SJCRH30 (cell line): Measurements from ENCODE around the gene LECT2. TPM values are rescaled to one million over a fixed set of nuclear protein-coding genes. Genes with fewer than 3 reads are reported as not detected.

Source experiments
- DNase-seq, 2 experiments: peaks; one replicate each; pipeline ENCODE4 v3.0.0-alpha.2; 2015 to 2020
- H3K27ac ChIP-seq: fragments of 250-450 bp; sonication (Bioruptor Pico); 2 replicates; pipeline ENCODE4 v1.5.1; 2020; ENCODE audit warnings: mild to moderate bottlenecking, moderate library complexity
- H3K27me3 ChIP-seq: fragments of 250-450 bp; sonication (Bioruptor Pico); 2 replicates; pipeline ENCODE4 v1.5.1; 2020; ENCODE audit warnings: mild to moderate bottlenecking, moderate library complexity
- H3K36me3 ChIP-seq: fragments of 250-450 bp; sonication (Bioruptor Pico); 2 replicates; pipeline ENCODE4 v1.5.1; 2020; ENCODE audit warnings: mild to moderate bottlenecking, moderate library complexity
- H3K4me1 ChIP-seq: fragments of 250-450 bp; sonication (Bioruptor Pico); 2 replicates; pipeline ENCODE4 v1.5.1; 2020; ENCODE audit warnings: mild to moderate bottlenecking, moderate library complexity
- H3K4me3 ChIP-seq: fragments of 250-450 bp; sonication (Bioruptor Pico); 2 replicates; pipeline ENCODE4 v1.5.1; 2020; ENCODE audit warnings: mild to moderate bottlenecking, moderate library complexity
- H3K9me3 ChIP-seq: fragments of 250-450 bp; sonication (Bioruptor Pico); replicated peaks from 2 replicates; pipeline ENCODE4 v1.5.1; 2020; ENCODE audit warnings: mild to moderate bottlenecking, moderate library complexity
- total RNA-seq: library from RNA; depleted of rRNA; stranded (reverse); fragments of >200 nt; shearing (Covaris generic); gene quantifications from 2 replicates; pipeline ENCODE4 v1.2.3, GENCODE V29; 2014

The LECT2 gene
- total RNA-seq, 1 experiment from 2014 or later, result not detected

DNA sequence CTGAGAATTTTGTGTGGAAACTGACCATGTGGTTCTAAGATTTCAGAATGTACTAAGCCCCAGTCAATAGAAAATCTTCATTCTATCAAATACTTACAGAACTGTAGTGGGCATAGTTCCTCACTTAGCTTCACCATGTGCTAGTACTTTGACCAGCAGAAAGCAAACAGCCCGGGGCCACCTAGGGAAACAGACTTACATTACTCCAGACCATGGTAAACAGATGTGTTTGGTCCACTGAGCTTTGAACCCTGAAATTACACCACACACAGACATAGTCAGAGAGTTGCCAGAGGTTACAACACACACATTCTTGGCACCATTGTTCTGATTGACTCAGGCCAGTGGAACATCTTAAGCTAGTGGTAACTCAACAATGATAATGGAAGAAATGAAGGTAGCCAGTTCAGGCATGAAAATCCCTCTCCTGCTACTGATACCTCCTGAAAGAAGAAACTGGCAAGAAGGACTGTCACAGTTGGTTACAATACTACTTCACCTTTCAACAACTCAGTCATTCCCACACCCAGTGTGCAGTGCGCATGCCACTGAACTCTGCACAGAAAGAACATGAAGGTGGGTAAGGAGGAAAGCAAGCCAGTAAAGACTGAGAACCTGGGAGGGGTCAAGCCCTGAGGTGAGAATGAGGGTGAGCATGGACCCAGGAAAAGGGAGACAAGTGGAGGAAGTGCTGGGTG, 18.7 kb upstream of the LECT2 start:
- Histone ChIP-seq H3K4me3 (no peak overlapping the region), H3K9me3 (peaks cover 4% of the 10 kb centered on the region; the same call in 1 of the 2 replicates), H3K36me3 (no peaks in the 10 kb centered on the region), H3K4me1 (no peaks in the 10 kb centered on the region), H3K27ac (no peak overlapping the region), H3K27me3 (no peaks in the 10 kb centered on the region)
- DNase-seq, result no peak

DNA sequence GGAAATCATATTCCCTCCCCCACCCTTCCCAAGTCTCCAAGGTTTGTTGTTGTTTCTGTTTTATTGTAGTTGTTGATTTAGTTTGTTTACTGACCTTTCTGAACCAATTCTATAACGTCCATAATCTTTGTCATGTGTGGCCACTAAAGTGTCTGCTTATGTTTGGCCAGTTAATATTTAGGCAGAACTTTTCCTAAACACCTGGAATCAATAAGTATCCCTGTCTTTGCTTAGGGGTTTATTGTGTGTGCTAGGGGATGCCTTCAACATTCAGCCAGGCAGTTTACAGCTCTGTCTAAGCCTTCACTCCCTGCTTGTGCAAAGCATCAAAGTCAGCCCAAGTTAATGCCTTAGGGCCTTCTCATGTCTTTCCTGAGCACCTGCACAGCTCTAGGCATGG, 16.9 kb upstream of the LECT2 start:
- no peaks in the 10 kb centered on the region for H3K4me1 ChIP-seq
- no peaks in the 10 kb centered on the region for H3K36me3 ChIP-seq
- peaks cover 7% of the 10 kb centered on the region; the same call in 1 of the 2 replicates for H3K9me3 ChIP-seq
- DNase-seq, result no peak
- no peaks in the 10 kb centered on the region for H3K27me3 ChIP-seq
- no peak overlapping the region for H3K27ac ChIP-seq
- no peak overlapping the region for H3K4me3 ChIP-seq

DNA sequence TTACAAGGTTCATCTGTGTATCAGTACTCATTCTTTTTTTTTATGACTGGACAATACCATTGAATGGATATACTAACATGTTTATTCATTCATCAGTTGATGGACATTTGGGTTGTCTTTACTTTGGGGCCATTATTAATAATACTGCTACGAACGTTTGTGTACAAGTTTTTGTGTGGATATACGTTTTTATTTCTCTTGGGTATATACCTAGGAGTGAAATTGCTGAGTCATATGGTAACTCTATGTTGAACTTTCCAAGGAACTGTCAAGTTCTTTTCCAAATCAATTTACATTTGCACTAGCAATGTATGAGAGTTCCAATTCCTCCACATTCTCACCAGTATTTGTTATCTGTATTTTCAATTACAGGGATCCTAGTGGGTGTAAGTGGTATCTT, 12.0 kb upstream of the LECT2 start:
- Histone ChIP-seq H3K4me3 (no peak overlapping the region), H3K27me3 (no peaks in the 10 kb centered on the region), H3K36me3 (no peaks in the 10 kb centered on the region), H3K9me3 (0 out of 2 replicates have a peak, but pooled peaks cover 7% of the 10 kb centered on the region), H3K4me1 (peaks cover 7% of the 10 kb centered on the region), H3K27ac (no peak overlapping the region)
- DNase-seq, result no peak

DNA sequence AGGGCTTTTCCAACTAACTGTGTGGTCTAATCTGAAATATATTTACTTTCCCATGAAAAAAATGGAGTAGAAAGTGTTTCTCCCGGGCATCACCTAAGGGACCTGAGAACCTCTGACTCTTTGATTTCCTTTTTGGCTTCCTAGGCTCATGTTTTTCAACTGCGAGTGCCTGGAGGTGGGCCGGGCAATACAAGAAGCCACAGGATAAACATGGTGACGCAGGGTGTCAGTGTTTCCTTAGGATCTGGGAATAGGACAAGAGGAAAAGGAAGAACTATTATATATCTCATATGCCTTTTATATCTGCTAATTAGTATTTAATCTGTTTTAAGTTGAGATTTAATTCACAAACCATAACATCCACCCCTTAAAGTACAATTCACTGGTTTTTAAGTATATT, 11.4 kb upstream of the LECT2 start:
- Histone ChIP-seq H3K4me3 (no peak overlapping the region), H3K27me3 (no peaks in the 10 kb centered on the region), H3K4me1 (peaks cover 7% of the 10 kb centered on the region), H3K9me3 (0 out of 2 replicates have a peak, but pooled peaks cover 6% of the 10 kb centered on the region), H3K36me3 (no peaks in the 10 kb centered on the region), H3K27ac (no peak overlapping the region)
- DNase-seq, result no peak

DNA sequence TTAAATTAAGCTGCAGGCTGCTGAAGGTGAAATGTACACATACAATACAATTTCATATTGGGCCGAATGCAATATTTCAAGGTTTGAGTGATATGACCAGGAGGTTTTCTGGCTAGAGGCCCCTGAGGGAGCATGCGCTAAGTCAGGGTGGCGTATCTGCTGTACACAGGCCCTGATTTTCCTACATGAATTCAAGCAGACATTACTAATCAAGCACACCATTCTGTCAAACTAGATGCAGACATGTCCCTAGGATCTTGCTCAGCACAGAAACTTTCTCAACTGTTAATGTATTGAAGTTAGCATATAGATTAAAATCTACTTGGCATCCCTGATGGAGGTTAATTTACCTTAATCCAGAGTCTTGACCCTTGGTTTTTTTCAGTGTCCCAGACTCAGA, 10.7 kb upstream of the LECT2 start:
- peak in 1 of 2 experiments; percentile 18 for DNase-seq
- Histone ChIP-seq H3K27me3 (no peaks in the 10 kb centered on the region), H3K4me1 (peaks cover 7% of the 10 kb centered on the region), H3K36me3 (no peaks in the 10 kb centered on the region), H3K4me3 (no peak overlapping the region), H3K27ac (no peak overlapping the region), H3K9me3 (0 out of 2 replicates have a peak, but pooled peaks cover 4% of the 10 kb centered on the region)

DNA sequence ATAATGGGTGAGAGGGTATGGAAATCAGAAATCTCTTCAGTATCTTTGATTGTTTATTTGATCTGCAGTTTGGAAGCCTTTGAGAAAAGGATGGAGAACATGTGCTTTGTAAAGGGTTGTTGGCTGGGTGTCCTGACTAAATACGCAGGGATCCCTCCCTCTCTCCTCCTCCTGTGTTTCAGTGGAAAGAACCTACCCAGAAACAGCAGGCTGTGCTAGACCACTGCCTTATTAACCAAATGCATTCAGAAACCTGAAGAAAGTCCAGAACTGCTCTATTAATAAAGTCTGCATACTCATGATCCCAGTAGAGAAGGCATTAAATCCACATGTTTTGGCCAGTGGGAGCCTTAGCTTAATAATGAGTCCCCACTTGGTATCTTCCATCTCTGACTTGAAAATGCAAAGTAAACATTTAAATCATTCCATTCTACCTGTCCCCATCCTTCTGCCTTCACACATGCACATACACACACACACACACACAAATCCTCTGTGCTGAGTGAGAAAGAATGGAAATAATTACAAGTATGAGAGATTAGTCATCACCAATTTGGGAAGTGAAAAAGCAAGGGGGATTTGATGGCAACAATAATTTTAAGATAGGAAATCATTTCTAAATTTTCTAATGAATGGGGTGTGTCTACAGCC, 10.0 kb upstream of the LECT2 start:
- Histone ChIP-seq H3K27ac (no peak overlapping the region), H3K4me3 (no peak overlapping the region), H3K4me1 (peaks cover 7% of the 10 kb centered on the region), H3K36me3 (no peaks in the 10 kb centered on the region), H3K27me3 (no peaks in the 10 kb centered on the region), H3K9me3 (0 out of 2 replicates have a peak, but pooled peaks cover 4% of the 10 kb centered on the region)
- DNase-seq, result no peak

DNA sequence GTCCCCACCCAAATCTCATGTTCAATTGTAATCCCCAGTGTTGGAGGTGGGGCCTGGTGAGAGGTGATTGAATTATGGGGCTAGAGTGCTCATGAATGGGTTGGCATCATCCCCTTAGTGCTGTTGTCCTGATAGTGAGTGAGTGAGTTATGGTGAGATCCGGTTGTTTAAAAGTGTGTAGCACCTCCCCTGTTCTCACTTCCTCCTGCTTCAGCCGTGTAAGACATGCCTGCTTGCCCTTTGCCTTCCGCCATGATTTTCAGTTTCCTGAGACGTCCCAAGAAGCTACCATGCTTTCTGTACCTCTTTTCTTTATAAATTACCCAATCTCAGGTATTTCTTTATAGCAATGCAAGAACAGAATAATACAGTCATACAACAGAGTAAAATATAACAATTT, 742 bp upstream of the LECT2 start:
- 0 out of 2 replicates have a peak, but pooled peaks cover 2% of the 10 kb centered on the region for H3K9me3 ChIP-seq
- DNase-seq, result no peak
- H3K36me3 ChIP-seq, result no peaks in the 10 kb centered on the region
- H3K4me1 ChIP-seq, result peaks cover 6% of the 10 kb centered on the region; the same call in 1 of the 2 replicates
- H3K27me3 ChIP-seq, result no peaks in the 10 kb centered on the region
- H3K4me3 ChIP-seq, result no peak overlapping the region
- no peak overlapping the region for H3K27ac ChIP-seq

DNA sequence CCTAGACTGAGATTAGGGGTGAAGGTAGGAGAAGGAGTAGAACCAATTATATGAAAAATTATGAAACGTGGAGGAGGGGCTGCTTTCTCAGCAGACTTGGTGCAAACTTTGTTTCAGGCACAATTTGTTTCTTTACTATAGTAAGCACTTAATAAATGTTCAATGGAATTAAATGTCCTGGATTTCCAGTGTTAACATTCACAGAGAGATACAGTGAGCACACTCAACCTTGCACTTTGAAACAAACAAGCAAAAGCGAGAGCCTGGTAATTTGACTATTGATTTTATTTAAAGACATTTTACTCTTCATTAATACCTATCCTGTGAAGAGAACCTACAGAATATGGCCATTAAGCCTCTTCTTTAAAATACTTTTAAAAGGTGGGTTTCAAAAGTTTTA, 933 bp downstream of the LECT2 start:
- H3K27me3 ChIP-seq, result no peaks in the 10 kb centered on the region
- H3K9me3 ChIP-seq, result 0 out of 2 replicates have a peak, but pooled peaks cover 3% of the 10 kb centered on the region
- no peak overlapping the region for H3K4me3 ChIP-seq
- peaks cover 6% of the 10 kb centered on the region; the same call in 1 of the 2 replicates for H3K4me1 ChIP-seq
- H3K36me3 ChIP-seq, result no peaks in the 10 kb centered on the region
- no peak for DNase-seq
- no peak overlapping the region for H3K27ac ChIP-seq

DNA sequence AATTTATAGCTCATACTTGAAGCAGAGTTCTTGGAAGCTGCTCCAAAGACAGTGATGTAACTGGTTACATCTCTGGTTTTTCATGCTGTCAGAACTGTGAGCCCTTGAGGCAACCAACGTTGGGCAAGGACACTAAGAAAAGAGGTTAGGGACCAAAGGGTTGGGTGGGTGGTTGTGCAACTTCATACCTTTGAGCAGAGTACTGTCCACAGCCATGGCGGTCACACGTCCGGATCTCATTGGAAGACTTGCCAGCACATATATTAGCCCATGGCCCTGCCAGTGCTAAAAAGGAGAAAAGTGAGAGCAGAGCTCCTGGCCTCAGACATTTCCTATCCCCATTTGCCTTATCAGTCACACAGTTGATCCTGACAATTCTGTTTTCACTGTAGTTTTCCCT, 2.1 kb downstream of the LECT2 start:
- Histone ChIP-seq H3K36me3 (no peaks in the 10 kb centered on the region), H3K27ac (no peak overlapping the region), H3K27me3 (no peaks in the 10 kb centered on the region), H3K4me3 (no peak overlapping the region), H3K4me1 (no peaks in the 10 kb centered on the region), H3K9me3 (0 out of 2 replicates have a peak, but pooled peaks cover 3% of the 10 kb centered on the region)
- no peak for DNase-seq

DNA sequence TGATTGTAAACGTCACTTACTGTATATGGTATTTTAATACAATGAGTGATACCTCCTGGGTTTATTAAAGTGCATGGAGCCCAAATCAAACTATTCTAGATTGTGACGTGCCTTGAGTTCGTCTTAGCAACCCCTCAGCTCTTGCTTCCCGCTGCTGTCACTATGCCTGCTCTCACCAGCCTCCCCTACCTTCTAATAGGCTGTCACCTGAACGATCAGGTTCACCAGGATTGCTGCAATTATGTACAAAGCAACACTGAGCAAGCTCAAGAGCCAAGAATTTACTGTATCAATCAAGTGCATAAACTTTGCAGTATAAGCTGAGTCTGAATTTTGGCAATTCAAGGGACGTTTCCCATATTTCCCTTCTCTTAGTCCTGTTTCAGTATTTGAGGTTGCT, 3.0 kb downstream of the LECT2 start:
- H3K9me3 ChIP-seq, result 0 out of 2 replicates have a peak, but pooled peaks cover 3% of the 10 kb centered on the region
- no peaks in the 10 kb centered on the region; the same call in 1 of the 2 replicates for H3K4me1 ChIP-seq
- H3K36me3 ChIP-seq, result no peaks in the 10 kb centered on the region
- no peak overlapping the region for H3K4me3 ChIP-seq
- no peak for DNase-seq
- no peak overlapping the region for H3K27ac ChIP-seq
- no peaks in the 10 kb centered on the region for H3K27me3 ChIP-seq

DNA sequence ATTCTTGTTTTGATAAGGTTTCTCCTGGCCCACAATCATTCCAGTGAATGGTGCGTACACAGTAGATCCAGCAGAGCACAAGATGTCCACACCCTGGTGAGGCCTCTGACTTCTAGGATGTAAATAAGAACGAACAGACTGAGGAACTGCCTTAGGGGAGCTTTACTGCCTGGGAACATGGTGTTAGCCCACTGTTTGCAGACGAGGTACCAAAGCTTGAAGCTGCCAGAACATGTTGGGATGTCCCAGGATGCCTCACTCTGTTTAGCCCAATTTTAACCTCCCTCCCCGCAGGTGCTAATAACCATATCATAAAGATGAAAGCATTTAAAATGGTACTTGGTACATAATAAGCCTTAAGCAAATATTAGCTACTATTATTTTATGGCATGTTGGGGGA, 3.5 kb downstream of the LECT2 start:
- Histone ChIP-seq H3K36me3 (no peaks in the 10 kb centered on the region), H3K9me3 (0 out of 2 replicates have a peak, but pooled peaks cover 3% of the 10 kb centered on the region), H3K4me1 (peaks cover 4% of the 10 kb centered on the region), H3K27ac (no peak overlapping the region), H3K4me3 (no peak overlapping the region), H3K27me3 (no peaks in the 10 kb centered on the region)
- DNase-seq, result no peak

DNA sequence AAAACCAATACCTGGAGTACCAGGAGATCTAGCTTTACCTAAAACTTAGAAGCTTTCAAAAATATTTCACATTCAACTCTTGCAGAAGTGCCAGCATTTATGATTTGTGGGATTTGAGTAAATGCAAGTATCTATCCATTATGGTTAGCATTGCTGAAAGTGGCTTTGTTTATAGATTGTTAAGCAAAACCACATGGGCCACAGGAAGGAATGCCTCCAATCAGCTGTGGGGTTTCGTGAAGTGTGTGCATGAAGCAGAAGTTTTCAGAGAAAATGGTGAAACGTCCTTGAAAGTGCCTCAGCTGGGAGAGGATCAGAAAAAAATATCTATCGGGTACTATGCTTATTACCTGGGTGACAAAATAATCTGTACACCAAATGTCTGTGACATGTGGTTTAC, 4.2 kb downstream of the LECT2 start:
- Histone ChIP-seq H3K4me3 (no peak overlapping the region), H3K36me3 (no peaks in the 10 kb centered on the region), H3K9me3 (0 out of 2 replicates have a peak, but pooled peaks cover 3% of the 10 kb centered on the region), H3K4me1 (peaks cover 10% of the 10 kb centered on the region), H3K27ac (no peak overlapping the region), H3K27me3 (no peaks in the 10 kb centered on the region)
- no peak for DNase-seq

DNA sequence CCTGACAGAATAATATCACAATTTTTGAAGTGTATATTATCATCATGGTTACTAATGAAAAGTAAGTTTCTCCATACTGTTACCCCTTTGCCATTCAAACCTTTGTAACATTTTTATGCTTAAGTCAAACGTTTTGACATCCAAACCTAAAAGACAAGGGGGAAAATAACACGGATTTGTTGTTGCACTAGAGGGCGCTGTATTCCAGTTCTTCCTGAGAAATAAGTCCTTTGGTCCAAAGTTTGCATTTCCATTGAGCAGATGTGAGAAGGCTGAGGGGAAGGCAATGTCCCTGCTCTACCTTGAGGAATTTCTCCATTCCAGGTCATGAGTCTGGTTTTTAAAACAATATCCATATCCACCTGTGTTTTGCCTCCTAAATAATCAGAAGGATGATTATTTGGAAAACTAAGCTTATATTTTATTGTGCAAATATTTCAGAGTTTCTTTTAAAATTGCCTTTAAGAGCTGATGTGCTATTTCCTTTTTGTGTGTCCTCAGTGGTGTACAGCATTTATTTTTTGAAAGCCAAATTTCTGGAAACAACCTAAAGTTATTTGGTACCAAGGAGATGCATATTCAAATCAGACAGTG, 9.7 kb downstream of the LECT2 start:
- H3K27ac ChIP-seq, result peak overlapping the region; percentile 47; the same call in 1 of the 2 replicates

DNA sequence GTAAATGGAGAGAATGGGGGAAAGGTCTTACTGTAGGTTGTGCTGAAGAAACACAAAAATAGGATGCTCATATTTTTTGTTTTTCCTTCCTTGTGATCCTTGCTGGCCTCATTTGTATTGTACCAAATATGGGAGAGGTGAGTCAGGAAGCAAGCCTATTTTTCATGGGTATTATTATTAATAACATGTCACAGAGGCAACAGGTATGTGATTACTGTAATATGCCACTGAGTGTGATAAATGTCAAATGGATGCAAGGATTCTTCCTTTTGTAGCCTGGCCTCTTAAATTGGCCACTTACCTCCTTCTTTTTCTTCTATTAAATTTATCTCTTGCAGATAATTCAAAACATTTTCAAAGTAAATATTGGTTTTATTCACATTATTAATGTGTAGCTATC, 10.2 kb downstream of the LECT2 start:
- peaks cover 23% of the 10 kb centered on the region for H3K4me1 ChIP-seq
- no peaks in the 10 kb centered on the region for H3K27me3 ChIP-seq
- H3K9me3 ChIP-seq, result no peaks in the 10 kb centered on the region
- no peak overlapping the region for H3K27ac ChIP-seq
- H3K36me3 ChIP-seq, result no peaks in the 10 kb centered on the region
- DNase-seq, result no peak
- no peak overlapping the region for H3K4me3 ChIP-seq

More for the DNA sequence above, 9.7 kb downstream of the LECT2 start:
- H3K36me3 ChIP-seq, result no peaks in the 10 kb centered on the region
- peaks cover 23% of the 10 kb centered on the region for H3K4me1 ChIP-seq
- no peaks in the 10 kb centered on the region for H3K27me3 ChIP-seq
- no peak overlapping the region for H3K4me3 ChIP-seq
- no peaks in the 10 kb centered on the region for H3K9me3 ChIP-seq
- DNase-seq, result peak; percentile 71 to 93

DNA sequence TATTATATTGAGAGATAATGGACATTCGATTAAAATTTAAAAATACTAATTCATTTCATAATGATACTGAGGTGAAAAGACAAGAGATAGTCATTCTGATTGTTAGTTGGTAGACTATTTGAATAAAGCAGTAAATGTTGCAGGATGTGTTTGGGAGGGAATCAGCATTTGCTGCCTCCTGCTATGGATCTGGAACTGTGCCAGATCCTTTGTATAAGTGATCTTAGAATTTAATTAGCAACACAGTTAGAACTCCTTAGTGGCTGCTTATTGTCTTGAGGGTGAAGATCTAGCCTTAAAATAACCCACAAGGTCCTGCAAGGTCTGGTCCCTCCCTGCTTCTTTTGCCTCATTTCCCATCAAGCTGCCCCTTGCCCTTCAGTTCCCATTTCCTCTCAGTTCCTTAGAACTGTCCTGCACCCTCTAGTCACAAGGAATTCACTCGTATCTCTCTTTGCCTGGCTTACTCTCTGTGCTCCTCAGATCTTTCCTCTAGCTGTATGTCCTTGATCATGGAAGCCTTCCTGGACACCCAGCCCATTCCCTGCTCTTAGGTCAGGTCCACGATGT, 12.5 kb downstream of the LECT2 start:
- Histone ChIP-seq H3K9me3 (no peaks in the 10 kb centered on the region), H3K4me1 (peaks cover 23% of the 10 kb centered on the region), H3K36me3 (no peaks in the 10 kb centered on the region), H3K27me3 (no peaks in the 10 kb centered on the region), H3K27ac (no peak overlapping the region), H3K4me3 (no peak overlapping the region)
- DNase-seq, result no peak
